ENCODE measurements around the gene CTNNBL1.

DNA sequence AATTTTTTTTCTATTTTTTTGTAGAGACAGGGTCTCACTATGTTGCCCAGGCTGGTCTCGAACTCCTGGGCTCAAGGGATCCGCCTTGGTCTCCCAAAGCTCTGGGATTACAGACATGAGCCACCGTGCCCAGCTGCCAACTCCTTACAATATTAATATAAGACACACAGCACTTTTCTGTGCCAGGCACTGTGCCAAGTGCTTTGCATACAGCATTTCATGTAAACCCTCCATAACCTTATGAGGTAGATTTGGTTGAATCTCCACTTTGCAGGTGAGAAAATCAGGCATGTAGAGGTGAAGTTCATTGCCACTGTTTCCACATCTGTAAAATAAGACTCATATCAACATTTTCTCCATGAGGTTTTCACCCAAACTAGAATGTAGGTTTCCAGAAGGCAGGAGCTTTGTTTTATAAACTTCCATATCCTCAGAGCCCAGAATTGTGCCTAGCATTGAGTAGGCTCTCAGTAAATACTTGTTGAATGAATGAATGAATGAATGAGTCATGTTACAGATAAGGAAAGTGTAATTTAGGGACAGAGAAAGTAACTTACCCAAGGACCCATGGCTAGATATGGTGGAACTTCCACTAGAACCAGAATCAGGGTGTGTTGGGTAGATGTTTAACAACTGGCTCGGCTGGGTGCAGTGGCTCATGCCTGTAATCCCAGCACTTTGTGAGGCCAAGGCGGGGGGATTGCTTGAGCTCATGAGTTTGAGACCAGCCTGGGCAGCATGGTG, 3.0 kb upstream of the CTNNBL1 start:
- TF ChIP-seq, protein P1, sequence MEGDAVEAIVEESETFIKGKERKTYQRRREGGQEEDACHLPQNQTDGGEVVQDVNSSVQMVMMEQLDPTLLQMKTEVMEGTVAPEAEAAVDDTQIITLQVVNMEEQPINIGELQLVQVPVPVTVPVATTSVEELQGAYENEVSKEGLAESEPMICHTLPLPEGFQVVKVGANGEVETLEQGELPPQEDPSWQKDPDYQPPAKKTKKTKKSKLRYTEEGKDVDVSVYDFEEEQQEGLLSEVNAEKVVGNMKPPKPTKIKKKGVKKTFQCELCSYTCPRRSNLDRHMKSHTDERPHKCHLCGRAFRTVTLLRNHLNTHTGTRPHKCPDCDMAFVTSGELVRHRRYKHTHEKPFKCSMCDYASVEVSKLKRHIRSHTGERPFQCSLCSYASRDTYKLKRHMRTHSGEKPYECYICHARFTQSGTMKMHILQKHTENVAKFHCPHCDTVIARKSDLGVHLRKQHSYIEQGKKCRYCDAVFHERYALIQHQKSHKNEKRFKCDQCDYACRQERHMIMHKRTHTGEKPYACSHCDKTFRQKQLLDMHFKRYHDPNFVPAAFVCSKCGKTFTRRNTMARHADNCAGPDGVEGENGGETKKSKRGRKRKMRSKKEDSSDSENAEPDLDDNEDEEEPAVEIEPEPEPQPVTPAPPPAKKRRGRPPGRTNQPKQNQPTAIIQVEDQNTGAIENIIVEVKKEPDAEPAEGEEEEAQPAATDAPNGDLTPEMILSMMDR (conservative IDR thresholded peaks at IDR 0.05; ENCODE audit: low read depth, low read length): no peak
- TF ChIP-seq CEBPB (IDR thresholded peaks at IDR 0.05; ENCODE audit: low read depth, low read length): no peak
- no peak for TF ChIP-seq POLR2A (IDR thresholded peaks at IDR 0.05; ENCODE audit: low read depth, low read length)
